Measurements from ENCODE around the gene PIBF1.
A peak's percentile ranks its signal among the peaks of the same experiment; 100 is the strongest.

Gene PIBF1

DNA sequence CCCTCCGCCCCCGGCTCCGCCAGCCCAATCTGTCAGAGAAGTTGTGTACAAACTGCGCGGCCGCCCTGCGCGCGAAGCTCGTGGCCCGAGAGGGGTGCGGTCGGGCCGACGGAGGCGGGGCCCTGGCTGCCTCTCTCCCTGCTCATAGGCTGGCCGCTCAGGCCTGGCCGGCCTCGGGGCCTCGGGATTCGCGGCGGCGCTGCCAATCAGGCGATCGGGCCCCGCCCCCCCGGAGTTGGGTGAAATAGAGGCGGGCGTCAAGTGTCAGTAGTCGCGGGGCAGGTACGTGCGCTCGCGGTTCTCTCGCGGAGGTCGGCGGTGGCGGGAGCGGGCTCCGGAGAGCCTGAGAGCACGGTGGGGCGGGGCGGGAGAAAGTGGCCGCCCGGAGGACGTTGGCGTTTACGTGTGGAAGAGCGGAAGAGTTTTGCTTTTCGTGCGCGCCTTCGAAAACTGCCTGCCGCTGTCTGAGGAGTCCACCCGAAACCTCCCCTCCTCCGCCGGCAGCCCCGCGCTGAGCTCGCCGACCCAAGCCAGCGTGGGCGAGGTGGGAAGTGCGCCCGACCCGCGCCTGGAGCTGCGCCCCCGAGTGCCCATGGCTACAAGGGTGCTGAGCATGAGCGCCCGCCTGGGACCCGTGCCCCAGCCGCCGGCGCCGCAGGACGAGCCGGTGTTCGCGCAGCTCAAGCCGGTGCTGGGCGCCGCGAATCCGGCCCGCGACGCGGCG lies 277.0 kb downstream of the PIBF1 start, which contains the start of gene KLF5:
KLF5 (plus strand) TSS at position 270 of the 724 bp plus-strand sequence; CDS start at position 593, 323 bp downstream.
- peak; percentile 99 for DNase-seq
- H3K27me3 Mint-ChIP-seq (ENCODE audit: low read depth, poor library complexity), result peaks cover 61% of the 10 kb centered on the region
- H3K36me3 Mint-ChIP-seq (ENCODE audit: low read depth), result no peaks in the 10 kb centered on the region
- peaks cover 40% of the 10 kb centered on the region for H3K4me1 Mint-ChIP-seq
- H3K9me3 Mint-ChIP-seq, result no peaks in the 10 kb centered on the region
- peak within 1 kb of the TSS; percentile 86 for H3K4me3 Mint-ChIP-seq
- no peak within 1 kb of the TSS for H3K27ac Mint-ChIP-seq
- TF ChIP-seq, protein P1, sequence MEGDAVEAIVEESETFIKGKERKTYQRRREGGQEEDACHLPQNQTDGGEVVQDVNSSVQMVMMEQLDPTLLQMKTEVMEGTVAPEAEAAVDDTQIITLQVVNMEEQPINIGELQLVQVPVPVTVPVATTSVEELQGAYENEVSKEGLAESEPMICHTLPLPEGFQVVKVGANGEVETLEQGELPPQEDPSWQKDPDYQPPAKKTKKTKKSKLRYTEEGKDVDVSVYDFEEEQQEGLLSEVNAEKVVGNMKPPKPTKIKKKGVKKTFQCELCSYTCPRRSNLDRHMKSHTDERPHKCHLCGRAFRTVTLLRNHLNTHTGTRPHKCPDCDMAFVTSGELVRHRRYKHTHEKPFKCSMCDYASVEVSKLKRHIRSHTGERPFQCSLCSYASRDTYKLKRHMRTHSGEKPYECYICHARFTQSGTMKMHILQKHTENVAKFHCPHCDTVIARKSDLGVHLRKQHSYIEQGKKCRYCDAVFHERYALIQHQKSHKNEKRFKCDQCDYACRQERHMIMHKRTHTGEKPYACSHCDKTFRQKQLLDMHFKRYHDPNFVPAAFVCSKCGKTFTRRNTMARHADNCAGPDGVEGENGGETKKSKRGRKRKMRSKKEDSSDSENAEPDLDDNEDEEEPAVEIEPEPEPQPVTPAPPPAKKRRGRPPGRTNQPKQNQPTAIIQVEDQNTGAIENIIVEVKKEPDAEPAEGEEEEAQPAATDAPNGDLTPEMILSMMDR (IDR thresholded peaks at IDR 0.05), result no peak

DNA sequence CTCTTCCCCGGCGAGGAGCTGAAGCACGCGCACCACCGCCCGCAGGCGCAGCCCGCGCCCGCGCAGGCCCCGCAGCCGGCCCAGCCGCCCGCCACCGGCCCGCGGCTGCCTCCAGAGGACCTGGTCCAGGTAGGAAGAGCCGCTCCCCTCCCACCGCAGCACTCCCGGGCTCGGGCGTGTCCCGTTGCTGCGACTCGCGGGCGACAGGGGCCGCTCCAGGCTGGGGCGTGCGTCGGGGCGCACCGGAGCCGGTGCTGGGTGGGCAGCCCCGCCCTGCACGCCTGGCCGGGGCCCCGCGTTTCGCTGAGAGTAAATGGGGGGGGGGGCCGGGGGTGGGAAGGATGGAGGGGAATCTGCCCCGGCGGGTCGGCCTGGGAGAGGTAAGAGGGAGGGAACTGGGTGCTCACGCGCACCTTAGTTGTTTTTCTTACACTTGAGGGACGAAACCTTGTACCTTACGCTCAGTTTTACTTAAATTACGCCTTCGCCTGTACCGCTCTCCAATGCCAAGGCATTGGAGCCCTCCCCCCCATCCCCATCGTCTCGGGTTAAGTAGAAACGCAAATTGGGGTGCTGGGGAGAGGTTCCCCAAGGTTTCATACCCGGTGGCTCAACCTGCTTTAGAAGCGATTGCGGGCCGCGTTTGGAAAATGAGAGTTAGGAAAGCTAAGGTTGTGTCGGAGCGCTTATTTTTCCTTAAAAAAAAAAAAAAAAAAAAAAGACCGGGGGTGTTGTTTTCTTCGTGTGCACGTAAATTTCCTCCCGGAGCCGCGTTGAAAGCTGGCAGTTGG lies 277.7 kb downstream of the PIBF1 start:
- TF ChIP-seq, protein P1 (IDR thresholded peaks at IDR 0.05), result no peak
- no peaks in the 10 kb centered on the region for H3K9me3 Mint-ChIP-seq
- peak overlapping the region; percentile 85 for H3K4me3 Mint-ChIP-seq
- H3K36me3 Mint-ChIP-seq (ENCODE audit: low read depth), result no peaks in the 10 kb centered on the region
- H3K4me1 Mint-ChIP-seq, result peaks cover 40% of the 10 kb centered on the region
- no peak overlapping the region for H3K27ac Mint-ChIP-seq
- DNase-seq, result peak; percentile 69
- H3K27me3 Mint-ChIP-seq (ENCODE audit: low read depth, poor library complexity), result peaks cover 66% of the 10 kb centered on the region

DNA sequence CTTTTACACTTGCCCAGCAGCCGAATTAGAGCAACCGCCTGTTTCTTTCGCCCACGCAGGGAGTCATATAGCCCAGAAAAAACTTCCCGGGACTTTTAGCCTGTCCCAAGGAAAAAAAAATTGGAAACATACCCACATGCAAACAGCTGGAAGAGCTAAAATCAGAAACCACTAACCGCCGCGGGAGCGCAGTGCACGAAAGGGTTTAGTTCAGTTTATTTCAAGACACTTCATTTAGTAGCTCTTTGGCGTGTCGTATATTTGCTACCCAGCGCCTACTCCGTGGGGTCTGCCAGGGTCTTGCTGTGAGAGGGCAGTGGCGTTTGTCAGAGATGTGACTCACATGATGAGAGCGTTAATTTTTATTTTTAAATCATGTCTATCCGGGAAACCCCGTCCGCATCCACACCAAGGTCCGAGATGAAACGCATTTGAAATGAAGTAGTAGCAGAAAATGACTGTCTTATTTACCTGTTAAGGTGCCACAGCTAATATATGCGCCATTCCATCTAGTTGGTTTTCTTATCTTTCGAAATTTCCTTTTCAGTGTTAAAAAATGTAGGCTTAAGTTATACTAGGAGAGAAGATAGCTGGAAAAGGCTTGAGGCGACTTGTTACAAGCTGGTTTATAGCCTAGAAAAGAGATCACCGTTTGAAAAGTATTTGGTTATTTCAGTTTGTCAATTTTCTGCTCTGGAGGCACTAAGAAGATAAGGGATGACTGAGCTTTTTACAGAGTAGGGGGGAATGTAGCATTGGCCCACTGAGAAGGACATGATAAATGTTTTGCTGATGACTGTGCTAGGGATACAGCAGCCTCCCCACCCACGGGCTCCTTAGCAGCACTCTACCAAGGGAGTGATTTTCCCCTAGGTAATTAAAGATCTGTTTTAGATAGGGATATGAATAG lies 278.6 kb downstream of the PIBF1 start:
- peak overlapping the region; percentile 85 for H3K4me3 Mint-ChIP-seq
- TF ChIP-seq, protein P1 (IDR thresholded peaks at IDR 0.05), result no peak
- no peaks in the 10 kb centered on the region for H3K9me3 Mint-ChIP-seq
- DNase-seq, result peak; percentile 12
- H3K27me3 Mint-ChIP-seq (ENCODE audit: low read depth, poor library complexity), result peaks cover 65% of the 10 kb centered on the region
- H3K36me3 Mint-ChIP-seq (ENCODE audit: low read depth), result no peaks in the 10 kb centered on the region
- peaks cover 40% of the 10 kb centered on the region for H3K4me1 Mint-ChIP-seq
- no peak overlapping the region for H3K27ac Mint-ChIP-seq

DNA sequence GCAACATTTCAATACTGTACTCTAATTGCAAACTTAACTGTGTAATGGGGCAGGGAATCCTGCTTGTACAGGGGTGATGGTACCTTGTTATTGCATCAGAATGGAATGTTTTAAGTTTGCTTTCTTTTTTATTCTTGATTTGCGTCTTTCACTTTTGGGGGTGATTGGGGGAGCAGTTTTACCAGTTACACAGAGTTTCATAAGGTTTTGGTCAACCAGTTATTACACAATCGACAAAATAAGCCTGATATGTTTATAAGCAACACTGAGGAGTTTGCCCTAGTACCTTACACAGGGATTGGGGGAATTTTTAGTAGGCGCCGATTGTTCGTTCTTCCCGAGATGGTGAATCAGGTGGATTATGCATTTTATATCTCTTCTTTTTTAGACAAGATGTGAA lies 279.5 kb downstream of the PIBF1 start:
- peaks cover 69% of the 10 kb centered on the region for H3K27me3 Mint-ChIP-seq (ENCODE audit: low read depth, poor library complexity)
- no peaks in the 10 kb centered on the region for H3K9me3 Mint-ChIP-seq
- no peak for DNase-seq
- no peak overlapping the region for H3K4me3 Mint-ChIP-seq
- H3K4me1 Mint-ChIP-seq, result peaks cover 35% of the 10 kb centered on the region
- H3K36me3 Mint-ChIP-seq (ENCODE audit: low read depth), result no peaks in the 10 kb centered on the region
- TF ChIP-seq, protein P1 (IDR thresholded peaks at IDR 0.05), result no peak
- H3K27ac Mint-ChIP-seq, result no peak overlapping the region

DNA sequence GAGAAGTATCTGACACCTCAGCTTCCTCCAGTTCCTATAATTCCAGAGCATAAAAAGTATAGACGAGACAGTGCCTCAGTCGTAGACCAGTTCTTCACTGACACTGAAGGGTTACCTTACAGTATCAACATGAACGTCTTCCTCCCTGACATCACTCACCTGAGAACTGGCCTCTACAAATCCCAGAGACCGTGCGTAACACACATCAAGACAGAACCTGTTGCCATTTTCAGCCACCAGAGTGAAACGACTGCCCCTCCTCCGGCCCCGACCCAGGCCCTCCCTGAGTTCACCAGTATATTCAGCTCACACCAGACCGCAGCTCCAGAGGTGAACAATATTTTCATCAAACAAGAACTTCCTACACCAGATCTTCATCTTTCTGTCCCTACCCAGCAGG lies 279.9 kb downstream of the PIBF1 start:
- H3K27ac Mint-ChIP-seq, result no peak overlapping the region
- TF ChIP-seq, protein P1 (IDR thresholded peaks at IDR 0.05), result no peak
- H3K4me1 Mint-ChIP-seq, result peaks cover 35% of the 10 kb centered on the region
- no peak overlapping the region for H3K4me3 Mint-ChIP-seq
- no peaks in the 10 kb centered on the region for H3K9me3 Mint-ChIP-seq
- no peak for DNase-seq
- no peaks in the 10 kb centered on the region for H3K36me3 Mint-ChIP-seq (ENCODE audit: low read depth)
- peaks cover 68% of the 10 kb centered on the region for H3K27me3 Mint-ChIP-seq (ENCODE audit: low read depth, poor library complexity)

All from nephron progenitor cell (in vitro differentiated cells).